ENCODE results near the gene SMURF1. TPM values are rescaled to one million over a fixed set of nuclear protein-coding genes. Genes with fewer than 3 reads are reported as not detected.

The SMURF1 gene
- total RNA-seq, 6 experiments from 2014 or later = 17.8 to 23.4 (median 21.3) TPM

DNA sequence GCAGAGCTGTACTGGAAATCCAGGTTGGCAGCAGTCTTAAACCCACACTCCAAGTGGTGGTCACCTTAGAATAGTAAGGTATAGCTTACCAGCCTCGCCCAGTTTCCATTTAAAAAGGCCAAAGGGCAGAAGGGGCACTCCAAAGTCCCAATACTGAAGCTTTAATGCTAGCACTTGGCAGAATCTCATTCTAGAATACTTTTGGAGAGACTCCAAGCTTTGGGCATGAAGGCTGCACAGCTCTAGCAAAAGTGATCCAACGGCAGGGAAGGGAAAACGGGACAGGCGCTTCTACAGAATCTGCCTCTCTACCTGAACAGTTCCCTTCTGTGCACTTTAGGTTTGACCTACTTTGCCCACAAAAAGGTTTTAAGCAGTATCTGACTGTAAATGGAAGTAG, 19.7 kb downstream of the SMURF1 start:
- Mint-ChIP-seq H3K9me3 (no peaks in the 10 kb centered on the region; the same call in 1 of the 2 replicates), H3K4me1 (ENCODE audit: low read depth) (peaks cover 84% of the 10 kb centered on the region), H3K4me3 (no peak overlapping the region), H3K27me3 (ENCODE audit: insufficient read depth) (no peaks in the 10 kb centered on the region), H3K36me3 (ENCODE audit: low read depth) (peaks cover 15% of the 10 kb centered on the region), H3K27ac (no peak overlapping the region)
- no peak for TF ChIP-seq CTCF (IDR thresholded peaks at IDR 0.05)
- DNase-seq = no peak

DNA sequence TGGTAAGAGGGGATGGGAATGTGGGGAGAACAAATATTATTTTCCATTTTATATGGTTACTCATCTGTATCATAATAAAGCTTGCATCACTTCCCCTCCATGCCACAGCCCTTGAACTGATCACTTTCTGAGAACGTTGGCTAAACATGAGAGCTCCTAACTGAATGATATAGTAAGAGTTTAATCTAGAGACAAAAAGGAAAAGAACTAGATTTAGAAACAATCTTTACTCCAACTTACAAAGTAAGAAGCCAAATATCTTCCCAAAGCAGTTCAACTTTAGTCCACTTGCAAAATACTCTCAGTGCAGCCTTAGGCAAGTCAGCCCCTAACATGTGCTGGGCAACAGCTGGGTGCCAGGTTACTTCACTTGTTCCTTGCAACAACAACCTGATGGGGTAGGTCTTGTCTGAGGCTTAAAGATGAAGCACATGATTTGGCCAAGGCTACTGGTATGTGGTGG, 20.3 kb downstream of the SMURF1 start:
- H3K4me3 Mint-ChIP-seq = no peak overlapping the region
- no peak overlapping the region for H3K27ac Mint-ChIP-seq
- H3K36me3 Mint-ChIP-seq (ENCODE audit: low read depth) = peaks cover 16% of the 10 kb centered on the region
- TF ChIP-seq CTCF (IDR thresholded peaks at IDR 0.05) = no peak
- no peak for DNase-seq
- no peaks in the 10 kb centered on the region for H3K27me3 Mint-ChIP-seq (ENCODE audit: insufficient read depth)
- peaks cover 84% of the 10 kb centered on the region for H3K4me1 Mint-ChIP-seq (ENCODE audit: low read depth)
- no peaks in the 10 kb centered on the region; the same call in 1 of the 2 replicates for H3K9me3 Mint-ChIP-seq

GRCh38 chr7:99122762-99123161, 21.1 kb downstream of the SMURF1 start:
- Mint-ChIP-seq H3K9me3 (no peaks in the 10 kb centered on the region; the same call in 1 of the 2 replicates), H3K4me1 (ENCODE audit: low read depth) (peaks cover 84% of the 10 kb centered on the region), H3K27ac (no peak overlapping the region), H3K36me3 (ENCODE audit: low read depth) (peaks cover 23% of the 10 kb centered on the region), H3K27me3 (ENCODE audit: insufficient read depth) (no peaks in the 10 kb centered on the region), H3K4me3 (no peak overlapping the region)
- no peak for TF ChIP-seq CTCF (IDR thresholded peaks at IDR 0.05)
- no peak for DNase-seq

- H3K27me3 Mint-ChIP-seq (ENCODE audit: insufficient read depth) = no peaks in the 10 kb centered on the region
- DNase-seq = no peak
- no peak for TF ChIP-seq CTCF (IDR thresholded peaks at IDR 0.05)
- peak overlapping the region; percentile 58 for H3K27ac Mint-ChIP-seq
- no peak overlapping the region for H3K4me3 Mint-ChIP-seq
- H3K4me1 Mint-ChIP-seq (ENCODE audit: low read depth) = peaks cover 75% of the 10 kb centered on the region
- peaks cover 28% of the 10 kb centered on the region for H3K36me3 Mint-ChIP-seq (ENCODE audit: low read depth)
- H3K9me3 Mint-ChIP-seq = no peaks in the 10 kb centered on the region; the same call in 1 of the 2 replicates
These were observed 22.3 kb downstream of the SMURF1 start for GRCh38 chr7:99121496-99122021.

DNA sequence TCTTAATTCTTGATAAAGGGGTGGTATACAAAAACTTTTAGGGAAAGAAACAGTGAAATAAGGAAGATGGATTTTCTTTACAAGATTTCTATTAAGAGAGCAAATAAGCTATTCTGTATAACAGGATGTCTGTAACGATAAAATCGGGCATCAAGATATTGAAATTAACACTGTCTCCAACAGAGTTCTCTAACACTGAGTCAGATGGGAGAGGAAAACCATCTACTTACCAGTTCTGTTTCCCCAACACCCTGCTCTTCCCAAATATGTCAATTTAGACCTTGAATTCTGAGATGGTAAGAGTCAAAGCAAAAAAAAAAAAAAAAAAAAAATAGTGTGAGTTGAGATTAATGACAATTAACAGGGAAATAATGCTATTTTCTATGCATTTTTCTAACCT, 23.0 kb downstream of the SMURF1 start:
- no peak for DNase-seq

More for the DNA sequence above, 23.0 kb downstream of the SMURF1 start:
- Mint-ChIP-seq H3K9me3 (no peaks in the 10 kb centered on the region; the same call in 1 of the 2 replicates), H3K4me3 (peak overlapping the region; percentile 45), H3K36me3 (ENCODE audit: low read depth) (peaks cover 34% of the 10 kb centered on the region), H3K27me3 (ENCODE audit: insufficient read depth) (no peaks in the 10 kb centered on the region), H3K4me1 (ENCODE audit: low read depth) (peaks cover 79% of the 10 kb centered on the region), H3K27ac (peak overlapping the region; percentile 35; the same call in 1 of the 2 replicates)
- TF ChIP-seq CTCF (IDR thresholded peaks at IDR 0.05) = no peak

Data from HFFc6 (cell line).